ENCODE results near the gene HARBI1. TPM values are rescaled to one million over a fixed set of nuclear protein-coding genes. Genes with fewer than 3 reads are reported as not detected.

HARBI1 gene
- total and polyA plus RNA-seq, 2 donors (not counting 3 experiments of a cell fraction or from before 2014, with no cell fraction given) = 2.7 to 4.7 TPM

- Histone ChIP-seq H3K9ac (replicated peaks; ENCODE audit: extremely low read depth, insufficient read depth, low read length) (no peak overlapping the region), H3K4me1 (ENCODE audit: control insufficient read depth, extremely low read depth, insufficient read depth, low read length) (peaks cover 18% of the 10 kb centered on the region), H3K4me3 (replicated peaks in 1 of 3; ENCODE audit: insufficient read depth in 1 of 3, low read depth in 1 of 3, low read length in 3 of 3) (no peak overlapping the region), H4K20me1 (replicated peaks; ENCODE audit: control insufficient read depth, extremely low read depth, insufficient read depth, low read length) (no peaks in the 10 kb centered on the region), H3K4me2 (ENCODE audit: insufficient read depth, low read length) (no peak overlapping the region), H2AFZ (ENCODE audit: low read depth, low read length) (no peak overlapping the region), H3K79me2 (ENCODE audit: control insufficient read depth, insufficient read depth, low read length) (no peaks in the 10 kb centered on the region), H3K9me3 (replicated peaks; ENCODE audit: control insufficient read depth, insufficient read depth, low read length) (no peaks in the 10 kb centered on the region), H3K36me3 (ENCODE audit: control insufficient read depth in 2 of 2, extremely low read depth in 1 of 2, insufficient read depth in 2 of 2, low read length in 2 of 2) (peaks cover 10 to 32% of the 10 kb centered on the region in 2 experiments), H3K27ac (ENCODE audit: insufficient read depth, low read depth, low read length) (no peak overlapping the region), H3K27me3 (ENCODE audit: control insufficient read depth in 2 of 2, insufficient read depth in 2 of 2, low read length in 2 of 2) (no peaks in the 10 kb centered on the region), H3K9me1 (replicated peaks; ENCODE audit: control insufficient read depth, extremely low read depth, insufficient read depth, low read length) (no peaks in the 10 kb centered on the region)
- BruUV-seq (replicated peaks) = no TSS peak
- CTCF ChIA-PET = interaction anchor here (0.5 to 1.1 kb wide), 4 partner anchors 10 to 120 kb away, joined by 3 to 6 read pairs (median 4); no protein-coding TSS in a partner anchor
- DNase-seq (ENCODE audit: low read depth, low spot score) (no peak), FAIRE-seq (peak; percentile 80)
- dilution Hi-C loops (cut with MboI; ENCODE audit: extremely low pct_ligation_motif_present, low sequenced_read_pairs) (no loop called here), intact Hi-C loops (cut with micrococcal nuclease) (no loop called here)
- POLR2A ChIA-PET = no interaction called here
- TF ChIP-seq CTCF (IDR thresholded peaks at IDR 0.05; ENCODE audit: extremely low read depth in 1 of 2, insufficient read depth in 1 of 2, low read depth in 1 of 2, low read length in 2 of 2) (no peak), FOS (IDR thresholded peaks at IDR 0.05; ENCODE audit: borderline replicate concordance, insufficient read depth, low read length) (peak; percentile 36), GATA2 (IDR thresholded peaks at IDR 0.05; ENCODE audit: insufficient read depth, insufficient read length, low read depth, low read length) (peak; percentile 76)
These were observed 46.4 kb upstream of the HARBI1 start for GRCh38 chr11:46663277-46663940.

DNA sequence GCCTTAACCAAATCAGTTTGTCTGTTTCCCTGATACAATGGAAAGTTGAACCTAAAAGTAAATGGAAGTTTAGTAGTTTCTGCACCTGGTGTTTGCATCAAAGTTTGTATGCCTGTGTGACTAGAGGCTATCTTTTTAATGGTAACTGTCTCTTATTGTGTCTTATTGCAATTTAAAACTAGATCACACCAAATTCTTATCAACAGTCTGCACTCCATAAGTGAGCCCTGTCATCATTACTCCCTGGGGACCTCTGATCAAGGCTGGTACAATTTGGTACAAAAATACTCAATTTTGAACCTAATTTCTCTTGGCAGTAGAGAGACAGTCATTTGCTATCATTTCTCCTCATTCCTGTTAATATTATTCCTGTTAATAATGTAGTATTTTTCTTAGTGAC lies 45.3 kb upstream of the HARBI1 start:
- POLR2A ChIA-PET = no interaction called here
- Histone ChIP-seq H3K36me3 (ENCODE audit: control insufficient read depth in 2 of 2, extremely low read depth in 1 of 2, insufficient read depth in 2 of 2, low read length in 2 of 2) (peaks cover 9 to 28% of the 10 kb centered on the region in 2 experiments), H3K9ac (replicated peaks; ENCODE audit: extremely low read depth, insufficient read depth, low read length) (no peak overlapping the region), H3K27ac (ENCODE audit: insufficient read depth, low read depth, low read length) (no peak overlapping the region), H3K4me1 (ENCODE audit: control insufficient read depth, extremely low read depth, insufficient read depth, low read length) (peaks cover 18% of the 10 kb centered on the region), H2AFZ (ENCODE audit: low read depth, low read length) (no peak overlapping the region), H3K79me2 (ENCODE audit: control insufficient read depth, insufficient read depth, low read length) (no peaks in the 10 kb centered on the region), H4K20me1 (replicated peaks; ENCODE audit: control insufficient read depth, extremely low read depth, insufficient read depth, low read length) (no peaks in the 10 kb centered on the region), H3K4me2 (ENCODE audit: insufficient read depth, low read length) (no peak overlapping the region), H3K4me3 (replicated peaks in 1 of 3; ENCODE audit: insufficient read depth in 1 of 3, low read depth in 1 of 3, low read length in 3 of 3) (no peak overlapping the region), H3K9me1 (replicated peaks; ENCODE audit: control insufficient read depth, extremely low read depth, insufficient read depth, low read length) (no peaks in the 10 kb centered on the region), H3K9me3 (replicated peaks; ENCODE audit: control insufficient read depth, insufficient read depth, low read length) (no peaks in the 10 kb centered on the region), H3K27me3 (ENCODE audit: control insufficient read depth in 2 of 2, insufficient read depth in 2 of 2, low read length in 2 of 2) (no peaks in the 10 kb centered on the region)
- no TSS peak for BruUV-seq (replicated peaks)
- CTCF ChIA-PET = no interaction called here
- peak; percentile 38 for FAIRE-seq
- dilution Hi-C loops (cut with MboI; ENCODE audit: extremely low pct_ligation_motif_present, low sequenced_read_pairs) = no loop called here
- intact Hi-C loops (cut with micrococcal nuclease) = no loop called here
- TF ChIP-seq POLR2AphosphoS5 (IDR thresholded peaks at IDR 0.05; ENCODE audit: insufficient read depth, low read depth, low read length) = no peak
- no peak for TF ChIP-seq JUN (IDR thresholded peaks at IDR 0.05; ENCODE audit: borderline replicate concordance, insufficient read depth, insufficient read length, low read depth)
- TF ChIP-seq GATA2 (IDR thresholded peaks at IDR 0.05; ENCODE audit: insufficient read depth, insufficient read length, low read depth, low read length) = no peak
- TF ChIP-seq POLR2A (IDR thresholded peaks at IDR 0.05; ENCODE audit: low read depth, low read length) = no peak
- no peak for TF ChIP-seq MYC (IDR thresholded peaks at IDR 0.05; ENCODE audit: low read depth, low read length)
- TF ChIP-seq FOS (IDR thresholded peaks at IDR 0.05; ENCODE audit: borderline replicate concordance, insufficient read depth, low read length) = no peak
- TF ChIP-seq CTCF (IDR thresholded peaks at IDR 0.05; ENCODE audit: extremely low read depth in 1 of 2, insufficient read depth in 1 of 2, low read depth in 1 of 2, low read length in 2 of 2) = no peak
- TF ChIP-seq MAX (IDR thresholded peaks at IDR 0.05; ENCODE audit: insufficient read depth, insufficient read length) = no peak
- no peak for TF ChIP-seq EZH2 (IDR thresholded peaks at IDR 0.05; ENCODE audit: borderline replicate concordance, low read depth, low read length, severe bottlenecking)
- DNase-seq (ENCODE audit: low read depth, low spot score) = no peak
